Measurements from ENCODE around the gene HEBP1. TPM values are rescaled to one million over a fixed set of nuclear protein-coding genes. Genes with fewer than 3 reads are reported as not detected.

The HEBP1 gene
- total and polyA plus RNA-seq, 7 donors = 32.1 to 85.8 (median 44.9) TPM

- no peak for DNase-seq
- Histone ChIP-seq H3K27me3 (no peaks in the 10 kb centered on the region), H3K4me1 (peaks cover 0 to 5% (median 2%) of the 10 kb centered on the region in 4 donors), H3K4me3 (no peak overlapping the region), H3K9me3 (no peaks in the 10 kb centered on the region), H3K27ac (no peak overlapping the region), H3K36me3 (peaks cover 10 to 51% (median 17%) of the 10 kb centered on the region in 4 donors)
- intact Hi-C loops (cut with DNase I) = no loop called here
- TF ChIP-seq POLR2AphosphoS5 (IDR thresholded peaks at IDR 0.05) (no peak), POLR2A (IDR thresholded peaks at IDR 0.05) (no peak), CTCF (IDR thresholded peaks at IDR 0.05) (peak in 2 of 4 experiments; percentile 10 to 17)
- 76 to 82% methylated on average over 4 of the region's 4 CpGs for WGBS, 2 donors
Observed at GRCh38 chr12:12985817-12986408, 14.2 kb downstream of the HEBP1 start.

- Histone ChIP-seq H3K36me3 (peaks cover 10 to 55% (median 17%) of the 10 kb centered on the region in 4 donors), H3K9me3 (no peaks in the 10 kb centered on the region), H3K4me3 (no peak overlapping the region), H3K27me3 (no peaks in the 10 kb centered on the region), H3K4me1 (peaks cover 0 to 19% (median 12%) of the 10 kb centered on the region in 4 donors), H3K27ac (no peak overlapping the region)
- no peak for DNase-seq
- intact Hi-C loops (cut with DNase I) = loop anchor here (5.0 kb wide), 1 partner anchor 197 kb away; the partner anchor contains the start of gene APOLD1
- WGBS, 2 donors = 22 to 61% methylated on average over 5 of the region's 5 CpGs
- TF ChIP-seq CTCF (IDR thresholded peaks at IDR 0.05) = no peak
- TF ChIP-seq POLR2AphosphoS5 (IDR thresholded peaks at IDR 0.05) = no peak
Observed at GRCh38 chr12:12984149-12984548, 15.9 kb downstream of the HEBP1 start.

- H3K27me3 ChIP-seq = no peaks in the 10 kb centered on the region
- 17 to 55% methylated on average over 9 of the region's 9 CpGs for WGBS, 2 donors
- peaks cover 0 to 24% (median 17%) of the 10 kb centered on the region in 4 donors for H3K4me1 ChIP-seq
- H3K4me3 ChIP-seq = no peak overlapping the region
- DNase-seq = no peak
- H3K36me3 ChIP-seq = peaks cover 10 to 53% (median 12%) of the 10 kb centered on the region in 4 donors
- TF ChIP-seq CTCF (IDR thresholded peaks at IDR 0.05) = peak in 3 of 4 experiments; percentile 30 to 53 (median 43)
- TF ChIP-seq EP300 (IDR thresholded peaks at IDR 0.05) = no peak
- no peaks in the 10 kb centered on the region for H3K9me3 ChIP-seq
- intact Hi-C loops (cut with DNase I) = loop anchor here (2.0 to 5.0 kb wide), 2 partner anchors 67 to 196 kb away; partner anchors contain the start of gene APOLD1
- H3K27ac ChIP-seq = no peak overlapping the region
Observed at GRCh38 chr12:12983420-12984035, 16.5 kb downstream of the HEBP1 start.

GRCh38 chr12:12982331-12982730 is 17.7 kb downstream of the HEBP1 start:
- 95 to 98% methylated on average over 2 of the region's 2 CpGs for WGBS, 2 donors
- H3K27ac ChIP-seq = no peak overlapping the region
- peaks cover 10 to 46% (median 10%) of the 10 kb centered on the region in 4 donors for H3K36me3 ChIP-seq
- no peaks in the 10 kb centered on the region for H3K9me3 ChIP-seq
- no peak for DNase-seq
- no peak for TF ChIP-seq POLR2AphosphoS5 (IDR thresholded peaks at IDR 0.05)
- no peak for TF ChIP-seq POLR2A (IDR thresholded peaks at IDR 0.05)
- no peak for TF ChIP-seq CTCF (IDR thresholded peaks at IDR 0.05)
- no peak for TF ChIP-seq EP300 (IDR thresholded peaks at IDR 0.05)
- H3K4me1 ChIP-seq = peaks cover 0 to 24% (median 17%) of the 10 kb centered on the region in 4 donors
- no peak overlapping the region for H3K4me3 ChIP-seq
- H3K27me3 ChIP-seq = no peaks in the 10 kb centered on the region
- intact Hi-C loops (cut with DNase I) = loop anchor here (2.0 to 5.0 kb wide), 2 partner anchors 66 to 195 kb away; partner anchors contain the start of gene APOLD1

Data from sigmoid colon (tissue), 7 donors.